ENCODE results near the gene TMEM219.

The TMEM219 gene

GRCh38 chr16:29984764-29985147 lies 22.9 kb downstream of the TMEM219 start:
- H3K27ac Mint-ChIP-seq = no peak overlapping the region
- peaks cover 94% of the 10 kb centered on the region for H3K36me3 Mint-ChIP-seq
- no peak overlapping the region for H3K4me3 Mint-ChIP-seq
- ATAC-seq (no peak), DNase-seq (ENCODE audit: low spot score in 2 of 2) (no peak)
- H3K9me3 Mint-ChIP-seq = no peaks in the 10 kb centered on the region
- peaks cover 6% of the 10 kb centered on the region for H3K4me1 Mint-ChIP-seq

DNA sequence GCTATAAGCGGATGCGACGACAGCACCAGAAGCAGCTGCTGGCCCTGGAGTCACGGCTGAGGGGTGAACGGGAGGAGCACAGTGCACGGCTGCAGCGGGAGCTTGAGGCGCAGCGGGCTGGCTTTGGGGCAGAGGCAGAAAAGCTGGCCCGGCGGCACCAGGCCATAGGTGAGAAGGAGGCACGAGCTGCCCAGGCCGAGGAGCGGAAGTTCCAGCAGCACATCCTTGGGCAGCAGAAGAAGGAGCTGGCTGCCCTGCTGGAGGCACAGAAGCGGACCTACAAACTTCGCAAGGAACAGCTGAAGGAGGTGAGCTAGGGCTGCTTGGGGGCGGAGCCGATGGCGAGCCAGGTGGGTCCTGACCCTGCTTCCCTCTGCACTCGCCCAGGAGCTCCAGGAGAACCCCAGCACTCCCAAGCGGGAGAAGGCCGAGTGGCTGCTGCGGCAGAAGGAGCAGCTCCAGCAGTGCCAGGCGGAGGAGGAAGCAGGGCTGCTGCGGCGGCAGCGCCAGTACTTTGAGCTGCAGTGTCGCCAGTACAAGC lies 23.5 kb downstream of the TMEM219 start:
- DNase-seq (ENCODE audit: low spot score in 2 of 2) (no peak), ATAC-seq (no peak)
- no peak overlapping the region for H3K4me3 Mint-ChIP-seq
- H3K36me3 Mint-ChIP-seq = peaks cover 94% of the 10 kb centered on the region
- H3K9me3 Mint-ChIP-seq = no peaks in the 10 kb centered on the region
- peak overlapping the region; percentile 81 for H3K27ac Mint-ChIP-seq
- H3K4me1 Mint-ChIP-seq = peaks cover 6% of the 10 kb centered on the region

DNA sequence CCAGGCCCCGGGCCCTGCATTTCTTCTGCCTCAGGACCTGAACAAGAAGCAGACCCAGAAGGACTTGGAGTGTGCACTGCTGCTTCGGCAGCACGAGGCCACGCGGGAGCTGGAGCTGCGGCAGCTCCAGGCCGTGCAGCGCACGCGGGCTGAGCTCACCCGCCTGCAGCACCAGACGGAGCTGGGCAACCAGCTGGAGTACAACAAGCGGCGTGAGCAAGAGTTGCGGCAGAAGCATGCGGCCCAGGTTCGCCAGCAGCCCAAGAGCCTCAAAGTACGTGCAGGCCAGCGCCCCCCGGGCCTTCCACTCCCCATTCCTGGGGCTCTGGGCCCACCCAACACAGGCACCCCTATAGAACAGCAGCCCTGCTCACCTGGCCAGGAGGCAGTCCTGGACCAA lies 24.4 kb downstream of the TMEM219 start:
- no peak for ATAC-seq
- Mint-ChIP-seq H3K9me3 (no peaks in the 10 kb centered on the region), H3K36me3 (peaks cover 91% of the 10 kb centered on the region), H3K4me1 (peaks cover 6% of the 10 kb centered on the region), H3K4me3 (no peak overlapping the region), H3K27ac (peak overlapping the region; percentile 81)
- no peak for DNase-seq (ENCODE audit: low spot score in 2 of 2)

- Mint-ChIP-seq H3K27ac (peak overlapping the region; percentile 81), H3K4me3 (no peak overlapping the region), H3K4me1 (peaks cover 6% of the 10 kb centered on the region), H3K36me3 (peaks cover 90% of the 10 kb centered on the region), H3K9me3 (no peaks in the 10 kb centered on the region)
- ATAC-seq (no peak), DNase-seq (ENCODE audit: low spot score in 2 of 2) (no peak)
Measured at GRCh38 chr16:29986931-29987330, 25.1 kb downstream of the TMEM219 start.

DNA sequence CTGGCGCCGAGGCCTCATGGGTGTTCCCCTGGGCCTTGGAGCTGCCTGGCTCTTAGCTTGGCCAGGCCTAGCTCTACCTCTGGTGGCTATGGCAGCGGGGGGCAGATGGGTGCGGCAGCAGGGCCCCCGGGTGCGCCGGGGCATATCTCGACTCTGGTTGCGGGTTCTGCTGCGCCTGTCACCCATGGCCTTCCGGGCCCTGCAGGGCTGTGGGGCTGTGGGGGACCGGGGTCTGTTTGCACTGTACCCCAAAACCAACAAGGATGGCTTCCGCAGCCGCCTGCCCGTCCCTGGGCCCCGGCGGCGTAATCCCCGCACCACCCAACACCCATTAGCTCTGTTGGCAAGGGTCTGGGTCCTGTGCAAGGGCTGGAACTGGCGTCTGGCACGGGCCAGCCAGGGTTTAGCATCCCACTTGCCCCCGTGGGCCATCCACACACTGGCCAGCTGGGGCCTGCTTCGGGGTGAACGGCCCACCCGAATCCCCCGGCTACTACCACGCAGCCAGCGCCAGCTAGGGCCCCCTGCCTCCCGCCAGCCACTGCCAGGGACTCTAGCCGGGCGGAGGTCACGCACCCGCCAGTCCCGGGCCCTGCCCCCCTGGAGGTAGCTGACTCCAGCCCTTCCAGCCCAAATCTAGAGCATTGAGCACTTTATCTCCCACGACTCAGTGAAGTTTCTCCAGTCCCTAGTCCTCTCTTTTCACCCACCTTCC lies 25.6 kb downstream of the TMEM219 start:
- DNase-seq (ENCODE audit: low spot score in 2 of 2) (no peak), ATAC-seq (no peak)
- peak overlapping the region; percentile 85 for H3K27ac Mint-ChIP-seq
- H3K4me3 Mint-ChIP-seq = no peak overlapping the region
- H3K4me1 Mint-ChIP-seq = peaks cover 6% of the 10 kb centered on the region
- no peaks in the 10 kb centered on the region for H3K9me3 Mint-ChIP-seq
- peaks cover 90% of the 10 kb centered on the region for H3K36me3 Mint-ChIP-seq

DNA sequence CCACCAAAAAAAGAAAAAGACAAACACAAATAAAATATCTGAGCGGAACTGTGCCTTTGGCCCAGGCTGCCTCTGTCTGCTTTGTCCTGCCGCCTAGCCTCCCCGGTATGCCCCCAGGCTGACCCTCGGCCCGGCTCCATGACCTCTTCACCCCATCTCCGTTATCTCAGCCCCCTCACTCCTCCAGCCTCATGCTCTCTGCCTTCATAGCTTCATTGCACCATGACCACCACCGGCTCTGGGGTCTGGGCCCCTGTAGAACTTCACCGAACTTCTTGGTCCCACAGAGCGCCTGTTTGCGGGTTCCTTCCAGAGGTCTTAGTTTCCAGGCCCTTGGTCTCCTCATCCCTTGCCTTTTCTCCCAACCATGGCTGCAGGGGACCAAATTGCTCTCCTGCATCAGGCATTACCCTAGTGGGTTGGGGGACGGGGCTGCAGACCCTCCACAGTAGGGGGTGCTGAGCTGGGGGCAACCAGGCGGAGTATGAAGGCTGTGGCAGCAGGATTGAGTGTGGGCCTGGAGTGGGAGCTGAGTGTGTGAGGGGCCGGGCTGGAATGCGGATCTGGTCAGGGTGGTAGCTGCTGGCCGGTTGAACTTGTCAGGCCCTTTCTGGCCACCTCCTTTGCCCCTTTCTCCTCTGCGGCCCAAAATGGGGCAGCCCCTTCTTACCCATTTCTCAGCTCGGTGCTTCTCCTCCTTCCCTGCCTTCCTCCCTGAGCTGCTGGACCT lies 26.6 kb downstream of the TMEM219 start:
- peaks cover 89% of the 10 kb centered on the region for H3K36me3 Mint-ChIP-seq
- no peaks in the 10 kb centered on the region for H3K9me3 Mint-ChIP-seq
- ATAC-seq (no peak), DNase-seq (ENCODE audit: low spot score in 2 of 2) (no peak)
- H3K4me3 Mint-ChIP-seq = no peak overlapping the region
- peak overlapping the region; percentile 85 for H3K27ac Mint-ChIP-seq
- peaks cover 6% of the 10 kb centered on the region for H3K4me1 Mint-ChIP-seq

DNA sequence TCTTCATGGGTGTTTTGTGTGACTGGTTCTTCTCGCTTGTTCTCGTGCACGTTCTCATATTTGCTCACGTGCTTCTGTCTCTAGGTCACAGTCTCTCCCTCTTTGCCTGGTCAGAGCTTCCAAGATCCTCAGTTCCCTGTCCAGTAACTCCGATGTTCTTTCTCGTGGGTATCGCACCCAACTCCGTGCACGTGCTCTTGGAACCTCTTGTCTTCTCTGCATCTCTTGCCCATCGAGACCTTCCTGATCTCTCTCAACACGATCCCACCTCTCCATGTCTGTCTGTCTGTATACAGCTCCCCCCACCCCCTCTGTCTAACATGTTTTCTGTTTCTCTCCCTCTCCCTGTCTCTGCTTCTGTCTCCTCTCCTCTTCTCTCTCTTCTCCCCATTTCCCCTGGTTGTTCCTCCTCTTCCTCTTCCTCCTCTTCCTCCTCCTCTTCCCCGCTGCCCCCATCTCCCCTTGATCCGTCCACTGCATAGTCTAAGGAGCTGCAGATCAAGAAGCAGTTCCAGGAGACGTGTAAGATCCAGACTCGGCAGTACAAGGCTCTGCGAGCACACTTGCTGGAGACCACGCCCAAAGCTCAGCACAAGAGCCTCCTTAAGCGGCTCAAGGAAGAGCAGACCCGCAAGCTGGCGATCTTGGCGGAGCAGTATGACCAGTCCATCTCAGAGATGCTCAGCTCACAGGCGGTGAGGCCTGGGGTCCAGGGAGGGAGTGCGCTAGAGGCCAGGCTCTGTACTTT lies 27.4 kb downstream of the TMEM219 start:
- DNase-seq (ENCODE audit: low spot score in 2 of 2) (no peak), ATAC-seq (no peak)
- Mint-ChIP-seq H3K36me3 (peaks cover 89% of the 10 kb centered on the region), H3K4me1 (peaks cover 13% of the 10 kb centered on the region), H3K9me3 (no peaks in the 10 kb centered on the region), H3K4me3 (no peak overlapping the region), H3K27ac (no peak overlapping the region)

GRCh38 chr16:29990034-29990433 lies 28.2 kb downstream of the TMEM219 start:
- peaks cover 21% of the 10 kb centered on the region for H3K4me1 Mint-ChIP-seq
- H3K9me3 Mint-ChIP-seq = no peaks in the 10 kb centered on the region
- ATAC-seq = no peak
- no peak for DNase-seq (ENCODE audit: low spot score in 2 of 2)
- no peak overlapping the region for H3K27ac Mint-ChIP-seq
- H3K36me3 Mint-ChIP-seq = peaks cover 88% of the 10 kb centered on the region
- no peak overlapping the region for H3K4me3 Mint-ChIP-seq

DNA sequence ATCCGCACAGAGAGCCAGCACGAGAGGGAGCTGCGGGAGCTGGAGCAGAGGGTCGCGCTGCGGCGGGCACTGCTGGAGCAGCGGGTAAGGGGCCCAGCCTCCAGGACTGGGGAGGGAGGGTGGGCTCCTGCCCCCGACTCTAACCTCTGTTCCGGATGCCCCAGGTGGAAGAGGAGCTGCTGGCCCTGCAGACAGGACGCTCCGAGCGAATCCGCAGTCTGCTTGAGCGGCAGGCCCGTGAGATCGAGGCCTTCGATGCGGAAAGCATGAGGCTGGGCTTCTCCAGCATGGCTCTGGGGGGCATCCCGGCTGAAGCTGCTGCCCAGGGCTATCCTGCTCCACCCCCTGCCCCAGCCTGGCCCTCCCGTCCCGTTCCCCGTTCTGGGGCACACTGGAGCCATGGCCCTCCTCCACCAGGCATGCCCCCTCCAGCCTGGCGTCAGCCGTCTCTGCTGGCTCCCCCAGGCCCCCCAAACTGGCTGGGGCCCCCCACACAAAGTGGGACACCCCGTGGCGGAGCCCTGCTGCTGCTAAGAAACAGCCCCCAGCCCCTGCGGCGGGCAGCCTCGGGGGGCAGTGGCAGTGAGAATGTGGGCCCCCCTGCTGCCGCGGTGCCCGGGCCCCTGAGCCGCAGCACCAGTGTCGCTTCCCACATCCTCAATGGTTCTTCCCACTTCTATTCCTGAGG lies 29.1 kb downstream of the TMEM219 start:
- Mint-ChIP-seq H3K9me3 (no peaks in the 10 kb centered on the region), H3K4me1 (peaks cover 28% of the 10 kb centered on the region), H3K36me3 (peaks cover 88% of the 10 kb centered on the region), H3K4me3 (no peak overlapping the region), H3K27ac (peak overlapping the region; percentile 43)
- no peak for ATAC-seq
- no peak for DNase-seq (ENCODE audit: low spot score in 2 of 2)

GRCh38 chr16:29991571-29991904 lies 29.7 kb downstream of the TMEM219 start:
- H3K9me3 Mint-ChIP-seq = no peaks in the 10 kb centered on the region
- no peak for ATAC-seq
- H3K27ac Mint-ChIP-seq = peak overlapping the region; percentile 43
- no peak for DNase-seq (ENCODE audit: low spot score in 2 of 2)
- H3K4me1 Mint-ChIP-seq = peaks cover 33% of the 10 kb centered on the region
- H3K36me3 Mint-ChIP-seq = peaks cover 88% of the 10 kb centered on the region
- H3K4me3 Mint-ChIP-seq = no peak overlapping the region

DNA sequence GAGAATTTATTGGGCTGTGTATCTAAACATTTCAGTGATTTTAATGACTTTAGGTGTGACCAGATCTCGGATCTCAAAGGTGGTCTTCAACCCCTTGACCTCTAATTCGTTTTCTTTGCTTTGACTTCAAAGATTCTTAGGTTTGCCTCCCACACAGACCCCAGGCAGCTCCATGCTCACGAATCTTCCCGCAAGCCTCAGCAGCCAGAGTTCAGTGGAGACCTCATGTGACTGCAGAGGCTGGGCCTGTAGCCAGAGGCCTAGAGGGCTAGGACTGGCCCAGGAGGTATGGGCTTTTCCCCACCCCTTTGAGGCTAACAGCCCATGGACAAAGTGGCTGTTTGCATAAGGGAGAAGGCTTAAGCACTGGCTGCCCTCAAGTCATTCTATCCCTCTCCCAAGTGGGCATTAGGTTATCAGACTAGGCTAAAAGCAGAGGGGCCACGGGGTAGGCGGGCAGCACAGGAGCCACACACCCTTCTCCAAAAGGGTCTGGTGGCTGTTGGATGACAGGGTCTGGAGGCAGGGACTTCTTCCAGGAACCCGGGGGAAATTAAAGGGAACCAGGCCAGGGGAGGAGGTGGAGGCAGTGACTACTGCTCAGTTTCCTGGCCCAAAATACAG lies 30.6 kb downstream of the TMEM219 start:
- peaks cover 40% of the 10 kb centered on the region for H3K4me1 Mint-ChIP-seq
- peak overlapping the region; percentile 26 for H3K4me3 Mint-ChIP-seq
- no peak for DNase-seq (ENCODE audit: low spot score in 2 of 2)
- H3K36me3 Mint-ChIP-seq = peaks cover 93% of the 10 kb centered on the region
- H3K27ac Mint-ChIP-seq = peak overlapping the region; percentile 43
- ATAC-seq = no peak
- H3K9me3 Mint-ChIP-seq = no peaks in the 10 kb centered on the region

DNA sequence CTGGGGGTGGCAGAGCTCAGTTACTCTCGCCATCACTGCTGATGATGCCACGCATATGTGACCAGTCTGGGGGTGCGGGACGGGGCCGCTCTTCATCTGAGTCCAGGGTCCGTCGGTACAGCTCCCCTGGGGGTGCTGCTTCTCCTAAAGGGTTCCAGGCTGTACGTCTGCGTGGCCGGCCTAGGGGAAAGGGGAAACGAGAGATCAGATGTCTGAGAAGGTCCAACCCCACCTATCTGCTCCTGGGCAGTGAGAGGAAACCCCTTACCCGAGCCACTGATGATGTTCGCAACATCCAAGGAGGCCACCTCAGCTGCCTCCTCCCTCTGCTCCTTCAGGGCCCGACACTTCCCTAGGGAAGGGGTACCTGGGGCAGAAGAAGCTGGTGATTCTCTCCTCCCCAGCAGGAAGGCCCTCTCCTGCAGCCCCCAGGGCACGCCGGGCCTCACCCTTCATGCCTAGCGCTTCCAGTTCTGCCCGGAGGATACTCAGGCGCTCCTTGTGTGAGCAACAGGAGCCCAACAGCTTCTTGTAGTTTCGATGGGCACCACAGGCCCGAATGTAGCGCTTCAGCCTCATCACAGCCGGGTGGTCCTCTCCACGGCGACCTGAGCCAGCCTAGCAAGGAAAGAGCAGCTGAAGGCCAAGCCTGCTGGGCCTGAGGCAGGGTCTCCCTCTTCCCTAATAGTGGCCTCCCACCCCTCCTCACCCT lies 31.5 kb downstream of the TMEM219 start:
- no peaks in the 10 kb centered on the region for H3K9me3 Mint-ChIP-seq
- H3K36me3 Mint-ChIP-seq = peaks cover 94% of the 10 kb centered on the region
- H3K27ac Mint-ChIP-seq = peak overlapping the region; percentile 99
- DNase-seq (ENCODE audit: low spot score in 2 of 2) = no peak
- peak overlapping the region; percentile 98 for H3K4me3 Mint-ChIP-seq
- peaks cover 34% of the 10 kb centered on the region for H3K4me1 Mint-ChIP-seq
- no peak for ATAC-seq

DNA sequence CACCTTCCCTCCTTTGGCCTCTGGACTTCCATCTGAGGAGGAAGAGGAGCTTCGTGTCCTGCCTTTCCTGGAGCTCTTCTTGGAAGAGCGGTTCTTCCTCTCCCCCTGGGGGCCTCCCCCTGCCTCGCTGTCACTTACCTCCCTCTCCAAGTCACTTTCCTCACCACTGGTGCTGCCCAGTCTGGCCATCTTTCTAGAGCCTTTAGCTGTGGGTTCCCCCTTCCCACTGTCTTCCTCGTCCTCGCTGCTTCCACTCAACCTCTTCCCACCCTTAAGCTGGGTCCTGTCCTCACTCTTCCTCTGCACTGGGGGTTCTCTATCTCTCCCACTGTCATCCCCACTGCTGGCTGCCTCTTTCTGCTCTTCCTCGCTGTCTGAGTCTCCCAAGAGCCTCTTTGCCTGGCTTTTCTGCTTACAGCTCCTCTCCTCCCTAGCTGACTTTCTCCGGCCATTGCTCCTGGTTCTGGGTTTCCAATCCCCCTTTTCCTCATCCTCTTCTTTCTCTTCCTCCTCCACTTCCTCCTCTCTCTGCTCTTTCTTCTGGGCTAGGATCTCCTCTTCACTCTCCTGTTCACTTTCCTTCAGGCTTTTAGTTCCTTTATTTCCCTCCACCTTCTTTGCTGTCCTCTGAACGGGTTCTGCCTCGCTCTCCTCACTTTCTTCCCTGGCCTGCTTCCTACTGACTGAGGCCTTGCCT lies 32.2 kb downstream of the TMEM219 start:
- H3K36me3 Mint-ChIP-seq = peaks cover 94% of the 10 kb centered on the region
- peak overlapping the region; percentile 98 for H3K4me3 Mint-ChIP-seq
- H3K9me3 Mint-ChIP-seq = no peaks in the 10 kb centered on the region
- DNase-seq (ENCODE audit: low spot score in 2 of 2) (no peak), ATAC-seq (no peak)
- H3K27ac Mint-ChIP-seq = peak overlapping the region; percentile 99
- H3K4me1 Mint-ChIP-seq = peaks cover 36% of the 10 kb centered on the region
